Inflammatory macrophage treated with lipopolysaccharide for 1 hour (primary cell): ENCODE results near the gene PIEZO2.
"Not testable (repeated sequence)": the region's sequence is repeated elsewhere in the genome, so short reads cannot be mapped to it uniquely, and the experiment has no call there.

Experiments used
- DNase-seq, 2 donors: peaks; one replicate each; pipeline ENCODE4 v3.0.0-alpha.2; 2020 to 2022

Gene PIEZO2

GRCh38 chr18:11149441-11150270 is at the start of gene PIEZO2:
PIEZO2 (minus strand) TSS chr18:11149569; CDS start chr18:11148588, 981 bp downstream.
- DNase-seq: peak; percentile 47 to 55

GRCh38 chr18:11183637-11184036 is 34.3 kb upstream of the PIEZO2 start:
- no peak for DNase-seq

GRCh38 chr18:11181629-11182028 is 32.3 kb upstream of the PIEZO2 start:
- not testable (repeated sequence) for DNase-seq

GRCh38 chr18:11179959-11180519 is 30.7 kb upstream of the PIEZO2 start:
- no peak for DNase-seq

GRCh38 chr18:11178951-11179549 is 29.7 kb upstream of the PIEZO2 start:
- peak; percentile 14 to 26 for DNase-seq

- DNase-seq: no peak
Measured at GRCh38 chr18:11177382-11177781, 28.0 kb upstream of the PIEZO2 start.

GRCh38 chr18:11176481-11176881 is 27.1 kb upstream of the PIEZO2 start:
- no peak for DNase-seq

- DNase-seq: no peak
Measured at GRCh38 chr18:11175266-11175979, 26.1 kb upstream of the PIEZO2 start.

GRCh38 chr18:11174179-11174578 is 24.8 kb upstream of the PIEZO2 start:
- not testable (repeated sequence) for DNase-seq

GRCh38 chr18:11167778-11168177 is 18.4 kb upstream of the PIEZO2 start:
- no peak for DNase-seq

GRCh38 chr18:11165952-11166351 is 16.6 kb upstream of the PIEZO2 start:
- no peak for DNase-seq

- DNase-seq: no peak
Measured at GRCh38 chr18:11165138-11165537, 15.8 kb upstream of the PIEZO2 start.

GRCh38 chr18:11163665-11164064 is 14.3 kb upstream of the PIEZO2 start:
- peak; percentile 12 to 49 for DNase-seq

- DNase-seq: no peak
Measured at GRCh38 chr18:11162889-11163288, 13.5 kb upstream of the PIEZO2 start.

GRCh38 chr18:11162462-11162861 is 13.1 kb upstream of the PIEZO2 start:
- DNase-seq: no peak

GRCh38 chr18:11160313-11160712 is 10.9 kb upstream of the PIEZO2 start:
- DNase-seq: no peak

GRCh38 chr18:11159844-11160243 is 10.5 kb upstream of the PIEZO2 start:
- DNase-seq: no peak

GRCh38 chr18:11156978-11157377 is 7.6 kb upstream of the PIEZO2 start:
- DNase-seq: no peak

- DNase-seq: peak in 1 of 2 donors; percentile 10
Measured at GRCh38 chr18:11155034-11155759, 5.8 kb upstream of the PIEZO2 start.

GRCh38 chr18:11154368-11154989 is 5.1 kb upstream of the PIEZO2 start:
- peak; percentile 20 to 58 for DNase-seq

- no peak for DNase-seq
Measured at GRCh38 chr18:11153097-11153496, 3.7 kb upstream of the PIEZO2 start.

- no peak for DNase-seq
Measured at GRCh38 chr18:11150271-11150615, 874 bp upstream of the PIEZO2 start.
